NCI-H2196 (cell line): ENCODE results near the gene PLCB2.

Experiments
- DNase-seq: peaks from one replicate; lab custom pipeline; 2025; ENCODE audit not compliant: unreplicated experiment; lab: John Stamatoyannopoulos, UW

Gene PLCB2

DNA sequence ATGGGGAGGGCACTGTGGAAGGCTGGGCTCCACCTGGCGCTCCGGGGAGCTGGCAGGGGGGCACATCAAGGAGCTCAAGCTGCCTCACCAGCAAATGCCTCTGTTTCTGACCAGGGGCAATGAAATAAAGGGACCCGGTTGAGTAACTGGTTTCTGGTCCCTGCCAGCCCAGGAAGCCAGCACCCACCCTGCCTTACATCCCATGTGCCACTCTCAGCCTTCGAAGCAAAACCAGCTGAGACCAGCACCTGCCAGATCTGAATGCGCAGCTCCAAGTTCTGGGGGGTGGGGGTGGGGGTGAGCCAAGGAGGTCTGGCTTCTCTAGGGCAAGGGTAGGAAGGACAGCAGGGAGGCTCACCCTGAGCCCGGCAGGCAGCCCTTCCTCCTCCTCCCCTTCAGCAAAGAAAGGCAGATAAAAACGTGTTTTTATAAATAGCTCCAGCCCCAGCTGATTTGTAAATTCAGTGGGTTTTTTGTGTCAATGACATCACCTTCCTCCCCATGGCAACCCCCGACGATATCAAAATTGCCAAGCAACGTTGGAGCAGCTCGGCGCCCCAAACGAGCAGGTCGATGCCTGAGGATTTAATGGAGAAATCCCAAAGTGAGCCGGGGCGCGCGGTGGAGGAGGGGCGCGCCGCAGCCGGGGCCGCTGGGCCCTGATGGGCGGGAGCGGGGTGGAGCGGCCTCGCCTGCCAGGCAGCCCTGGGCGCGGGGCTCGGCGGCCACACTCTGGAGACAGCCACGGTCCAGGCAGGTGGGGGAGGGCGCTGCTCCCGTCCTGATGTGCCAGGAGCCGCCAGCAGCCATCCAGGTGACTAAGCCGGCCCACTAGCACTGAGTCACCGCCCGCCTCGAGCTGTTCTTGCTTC is 69.0 kb downstream of the PLCB2 start, which contains the start of gene PAK6:
PAK6 (plus strand) TSS at position 532 of the 872 bp plus-strand sequence. CDS start 25,723 bp downstream, outside the sequence.
- peak; percentile 34 for DNase-seq
